HG02943 (cell line): Measurements from ENCODE around the gene RAB36.

ENCODE experiments used
- ATAC-seq: cut with Tn5 transposase; IDR thresholded peaks from one replicate; pipeline ENCODE4 v1.9.1; 2021; ENCODE audit warnings: mild to moderate bottlenecking, low read depth, moderate library complexity; ENCODE audit not compliant: unreplicated experiment

The RAB36 gene

DNA sequence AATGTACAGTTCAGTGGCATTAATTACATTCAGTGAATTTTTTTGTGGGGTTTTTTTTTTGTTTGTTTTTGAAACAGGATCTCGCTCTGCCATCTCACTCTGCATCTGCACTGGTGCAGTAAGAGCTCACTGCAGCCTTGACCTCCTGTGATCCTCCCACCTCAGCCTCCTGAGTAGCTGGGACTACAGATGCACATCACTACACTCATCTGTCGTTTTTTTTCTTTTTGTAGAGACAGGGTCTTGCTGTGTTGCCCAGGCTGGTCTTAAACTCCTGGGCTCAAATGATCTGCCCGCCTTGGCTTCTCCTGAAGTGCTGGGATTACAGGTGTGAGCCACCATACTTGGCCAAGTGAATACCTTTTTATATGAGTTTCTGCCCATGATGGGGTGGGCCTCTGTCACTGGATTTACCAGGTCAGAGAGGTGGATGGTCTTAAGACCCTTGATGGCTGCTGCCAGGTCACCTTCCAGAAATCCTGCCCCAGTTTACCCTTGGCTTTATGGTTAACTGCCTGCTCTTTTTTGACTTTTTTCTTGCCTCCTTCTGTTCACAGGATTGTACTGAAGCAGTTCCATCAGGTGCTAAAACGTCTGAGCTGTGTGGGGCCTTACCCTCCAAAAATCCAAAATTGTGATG lies 57.7 kb downstream of the RAB36 start:
- no peak for ATAC-seq

DNA sequence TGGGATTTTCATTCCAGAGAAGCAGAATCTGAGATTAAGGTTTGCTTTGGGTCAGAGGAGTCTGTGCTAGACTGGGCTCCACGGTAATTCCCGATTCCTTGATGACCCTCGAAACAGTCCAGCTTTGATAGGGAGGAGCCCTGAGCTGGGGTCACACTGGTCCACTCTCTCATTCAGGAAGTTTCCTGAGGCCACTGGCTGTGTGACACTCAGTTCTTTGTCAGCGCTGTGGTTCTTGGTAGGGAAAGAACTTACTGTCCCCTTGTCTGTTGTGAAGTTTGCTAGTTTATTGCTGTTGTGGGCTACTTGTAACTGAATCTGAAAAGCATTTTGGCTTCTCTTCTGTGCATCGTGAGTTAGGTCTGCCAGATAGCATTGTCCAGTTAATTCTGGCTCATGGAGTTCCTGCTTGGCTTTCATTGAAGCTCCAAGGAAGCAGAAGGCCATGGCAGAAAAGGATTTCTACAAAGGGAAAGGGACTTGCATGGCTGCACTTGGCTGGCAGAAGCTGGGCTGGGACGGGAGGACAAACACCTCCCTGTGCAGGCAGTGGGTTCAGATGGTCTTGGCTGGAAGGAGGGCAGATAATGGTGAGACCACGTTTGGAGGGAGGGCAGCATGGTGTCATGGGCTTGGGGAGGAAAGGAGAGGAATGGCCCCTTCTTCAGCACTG lies 58.3 kb downstream of the RAB36 start:
- ATAC-seq: no peak

DNA sequence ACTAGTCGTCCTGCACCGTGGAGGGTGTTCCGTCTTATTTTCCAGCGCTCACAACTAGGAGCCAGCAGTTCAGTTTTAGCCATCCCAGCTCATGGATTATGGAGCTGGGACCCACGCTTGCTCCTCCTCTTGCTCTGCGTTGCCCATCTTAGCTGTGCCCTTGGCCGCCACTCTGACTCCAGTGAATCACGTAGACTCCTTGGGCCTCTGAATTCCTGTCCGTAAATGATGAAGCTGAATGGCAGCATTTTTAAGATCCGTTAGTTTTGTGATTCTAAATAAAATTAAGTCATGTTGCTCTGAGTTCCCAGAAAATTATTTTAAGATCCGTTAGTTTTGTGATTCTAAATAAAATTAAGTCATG lies 58.8 kb downstream of the RAB36 start:
- no peak for ATAC-seq

DNA sequence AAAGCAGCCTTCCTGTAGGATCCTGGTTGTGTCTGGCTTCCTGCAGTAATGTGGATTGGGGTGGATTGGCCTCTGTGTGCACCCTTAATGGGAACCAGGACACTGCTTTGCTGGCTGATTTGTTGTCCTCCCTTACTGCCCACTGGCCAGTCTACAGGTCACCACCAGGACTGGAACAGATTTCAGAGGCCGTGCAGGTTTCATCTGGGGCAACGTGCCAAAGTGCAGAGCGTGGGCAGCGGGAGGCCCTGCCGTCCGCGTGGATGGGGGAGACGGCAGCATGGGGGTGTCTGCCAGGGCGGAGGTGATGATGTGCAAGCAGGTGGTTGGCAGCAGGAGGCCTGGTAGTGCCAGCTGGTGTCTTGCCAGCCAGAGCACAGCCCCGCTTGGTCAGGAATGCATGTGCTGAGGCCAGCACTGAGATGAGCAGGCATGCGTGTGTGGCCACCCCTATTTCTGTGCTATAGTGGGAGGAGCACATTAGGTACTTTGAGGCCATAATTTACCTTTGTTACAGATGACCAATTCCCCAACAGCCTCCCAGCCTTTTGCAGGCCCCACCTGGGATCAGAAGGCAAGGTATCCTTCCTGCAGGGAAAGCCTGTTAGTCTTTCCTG lies 59.4 kb downstream of the RAB36 start:
- no peak for ATAC-seq

DNA sequence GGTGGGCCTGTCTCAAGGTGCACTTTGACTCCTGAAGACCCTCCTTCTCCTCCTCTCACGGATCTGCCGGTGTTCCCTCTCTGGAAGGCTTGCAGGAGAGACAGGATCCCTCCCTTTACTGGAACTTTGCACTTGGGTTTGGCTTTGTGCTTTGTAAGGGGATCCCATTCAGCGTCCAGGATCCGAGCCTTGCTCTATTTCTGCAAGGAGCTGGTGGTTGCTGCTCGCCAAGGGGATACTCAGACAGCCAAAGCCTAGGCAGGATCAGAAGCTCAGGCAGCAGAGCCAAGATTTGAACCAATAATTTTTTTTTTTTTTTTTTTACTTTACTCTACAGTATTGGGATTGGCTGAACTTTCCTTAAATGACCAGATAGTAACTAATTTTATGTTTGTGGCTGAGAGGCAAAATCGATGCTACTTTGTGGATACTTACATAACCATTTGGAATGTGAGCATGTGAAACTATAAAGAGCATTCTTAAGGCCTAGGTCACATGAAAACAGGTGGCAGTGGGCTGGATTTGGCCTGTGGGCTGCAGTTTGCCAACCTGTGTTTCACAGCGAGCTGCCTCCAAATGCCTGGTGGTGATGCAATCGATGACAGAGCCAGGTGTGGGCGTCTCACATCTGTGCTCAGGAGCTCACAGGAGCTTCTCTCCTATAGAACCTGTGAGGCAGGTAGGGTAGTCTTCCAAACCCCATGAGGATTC lies 60.2 kb downstream of the RAB36 start:
- no peak for ATAC-seq

DNA sequence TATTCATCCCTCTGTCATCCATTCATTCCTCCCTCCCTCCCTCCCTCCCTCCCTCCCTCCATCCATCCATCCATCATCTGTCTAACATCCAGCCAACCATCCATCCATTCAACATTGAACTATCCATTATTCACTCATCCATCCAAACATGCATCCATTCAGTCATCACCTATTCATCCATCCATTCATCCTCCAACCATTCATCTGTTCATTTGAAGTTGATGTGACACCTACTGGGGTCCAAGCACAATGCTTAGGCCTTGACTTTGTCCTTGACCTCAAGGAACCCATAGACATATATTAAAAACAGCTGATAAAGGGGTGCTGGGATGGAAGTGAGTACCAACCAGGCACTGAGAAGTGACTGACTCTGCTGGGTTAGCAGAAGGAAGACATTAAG lies 61.6 kb downstream of the RAB36 start:
- ATAC-seq: no peak

DNA sequence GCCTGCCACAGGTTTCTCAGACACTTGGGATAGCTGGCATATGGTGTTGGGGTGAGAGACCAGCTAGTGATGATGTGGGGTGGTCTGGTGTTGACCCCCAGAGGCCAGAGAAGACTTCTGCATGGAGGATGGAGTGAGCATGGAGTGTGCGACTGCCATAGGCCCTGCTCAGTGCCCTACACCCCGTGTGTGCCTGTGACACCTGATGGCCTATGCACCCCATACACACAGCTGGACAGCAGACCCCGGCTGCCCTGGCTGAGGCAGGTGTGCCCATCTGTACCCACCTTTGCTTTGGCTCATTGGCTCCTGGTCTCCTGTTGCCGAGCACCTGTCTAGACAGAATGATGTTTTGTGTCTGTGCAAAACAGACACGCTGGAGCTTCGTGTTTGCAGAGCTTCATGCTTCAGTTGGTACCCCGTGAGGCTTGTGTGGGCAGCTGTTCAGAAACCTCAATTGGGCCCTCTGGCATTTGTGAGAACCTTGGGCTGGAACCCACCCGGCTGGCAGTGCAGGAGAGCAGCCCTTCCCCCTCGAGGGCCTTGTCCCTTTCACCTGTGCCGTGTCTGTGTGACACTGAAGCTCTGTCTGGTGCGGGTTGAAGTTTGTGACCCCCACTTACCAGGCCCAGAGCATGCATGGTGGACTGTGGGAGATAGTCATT lies 62.6 kb downstream of the RAB36 start:
- no peak for ATAC-seq

DNA sequence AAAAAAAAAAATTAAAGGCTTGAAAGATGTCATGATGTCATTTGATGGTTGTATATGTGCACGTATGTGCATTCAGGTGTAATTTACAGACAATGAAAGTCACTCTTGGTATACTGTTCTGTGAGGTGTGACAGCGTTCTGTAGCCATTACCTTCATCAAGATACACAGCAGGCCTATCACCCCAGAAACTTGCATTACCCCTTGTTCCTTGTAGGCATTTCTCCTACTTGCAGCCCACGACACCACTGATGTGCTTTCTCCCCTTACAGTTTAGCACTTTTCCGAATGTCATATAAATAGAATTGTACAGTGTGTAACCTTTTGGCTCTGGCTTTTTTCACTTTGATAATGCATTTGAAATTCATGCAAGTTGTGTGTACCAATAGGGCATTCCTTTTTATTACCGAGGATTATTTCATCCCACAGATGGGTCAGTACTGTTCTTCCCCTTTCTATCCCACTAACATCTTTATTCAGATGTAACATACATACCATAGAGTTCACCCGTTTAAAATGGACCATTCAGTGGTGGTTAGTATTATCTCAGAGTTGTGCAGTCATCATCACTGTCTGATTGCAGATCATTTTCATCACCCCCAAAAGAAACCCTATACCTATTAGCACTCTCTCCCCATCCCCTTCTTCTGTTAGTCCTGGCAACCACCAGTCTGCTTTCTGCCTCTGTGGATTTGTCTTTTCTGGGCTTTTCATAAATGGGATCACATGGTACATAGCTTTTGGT lies 65.3 kb downstream of the RAB36 start:
- no peak for ATAC-seq

DNA sequence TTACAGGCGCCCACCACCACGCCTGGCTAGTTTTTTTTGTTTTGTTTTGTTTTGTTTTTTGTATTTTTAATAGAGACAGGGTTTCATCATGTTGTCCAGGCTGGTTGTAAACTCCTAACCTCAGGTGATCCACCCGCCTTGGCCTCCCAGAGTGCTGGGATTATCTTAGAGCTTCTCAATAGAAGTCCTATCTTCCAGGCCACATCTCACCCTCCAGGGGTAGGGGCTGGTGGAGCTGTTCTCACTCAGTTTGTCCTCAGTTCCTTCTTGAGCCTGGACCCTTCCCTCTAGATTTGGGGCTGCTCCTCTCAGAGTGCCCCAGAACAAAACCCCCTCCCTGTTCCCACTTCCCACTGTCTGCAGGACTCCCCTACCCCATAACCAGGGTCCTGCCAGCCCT lies 66.3 kb downstream of the RAB36 start:
- no peak for ATAC-seq

DNA sequence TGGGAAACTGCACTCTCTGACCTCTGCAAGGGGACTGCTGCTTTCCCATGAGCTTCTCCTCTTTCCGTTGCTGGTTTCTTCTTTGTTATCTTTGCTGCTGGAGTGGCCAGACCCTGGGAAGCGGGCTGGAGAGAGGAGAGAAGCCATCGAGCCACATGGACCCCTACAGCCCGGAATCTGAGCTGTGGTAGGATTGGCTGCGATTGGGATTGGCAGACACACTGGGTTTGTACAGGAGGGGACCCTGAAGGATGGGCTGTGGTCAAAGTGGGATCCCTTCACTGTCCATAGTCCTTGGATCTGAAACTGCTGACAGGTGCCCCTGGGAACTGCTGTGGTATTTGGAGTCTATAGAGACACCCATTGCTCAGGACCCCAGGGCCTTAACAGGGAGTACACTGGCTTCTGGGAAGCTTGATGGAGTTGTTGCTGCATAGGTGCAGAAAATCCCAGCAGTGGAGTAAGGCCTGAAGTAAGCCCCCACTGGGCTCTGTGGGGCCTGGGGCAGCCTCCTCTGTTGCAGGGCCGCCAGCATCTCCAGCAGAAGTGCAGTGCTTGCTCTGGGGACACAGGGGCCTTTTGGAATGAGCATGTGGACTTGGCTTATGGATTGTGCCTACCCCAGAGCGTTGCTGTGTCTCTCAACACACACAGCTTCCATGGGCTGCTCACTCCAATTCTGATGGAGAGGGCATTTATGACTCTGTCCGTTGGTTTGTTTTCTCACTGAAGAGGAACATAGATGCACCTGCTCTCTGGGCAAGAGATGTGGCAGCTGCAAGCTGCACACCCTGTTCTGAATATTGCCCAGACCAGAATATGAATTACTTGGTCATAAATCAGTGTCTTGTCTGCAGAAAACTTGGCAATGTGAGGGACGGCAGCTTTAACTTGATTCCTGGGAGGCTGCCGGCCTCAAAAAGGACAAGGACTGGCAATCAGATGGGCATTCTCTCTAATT lies 67.1 kb downstream of the RAB36 start:
- ATAC-seq: no peak

DNA sequence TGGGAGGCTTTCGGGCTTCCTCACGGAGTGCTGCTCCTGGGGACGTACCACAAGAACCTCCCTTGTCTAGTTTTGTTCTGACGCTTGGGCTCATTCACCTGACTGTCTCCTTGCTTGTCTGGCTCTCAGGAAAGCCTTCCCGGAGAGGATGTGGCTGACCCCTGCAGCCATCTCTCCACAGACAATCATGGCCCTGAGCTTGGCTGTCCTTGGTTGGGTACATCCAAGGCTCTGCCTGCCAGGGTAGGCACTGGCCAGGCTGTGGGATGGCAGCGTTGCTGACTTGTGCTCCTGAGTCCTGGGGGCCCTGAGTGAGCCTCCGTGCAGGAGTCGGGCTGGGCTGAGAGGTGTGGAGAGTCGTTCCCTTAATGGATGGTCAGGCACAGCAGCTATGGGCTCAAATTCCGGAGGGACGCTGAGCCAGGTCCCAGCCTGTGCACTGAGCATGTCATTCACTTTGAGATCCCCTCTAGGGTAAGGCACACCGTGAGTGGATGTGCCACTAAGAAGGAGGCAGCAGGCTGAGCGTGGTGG lies 67.8 kb downstream of the RAB36 start:
- ATAC-seq: no peak

DNA sequence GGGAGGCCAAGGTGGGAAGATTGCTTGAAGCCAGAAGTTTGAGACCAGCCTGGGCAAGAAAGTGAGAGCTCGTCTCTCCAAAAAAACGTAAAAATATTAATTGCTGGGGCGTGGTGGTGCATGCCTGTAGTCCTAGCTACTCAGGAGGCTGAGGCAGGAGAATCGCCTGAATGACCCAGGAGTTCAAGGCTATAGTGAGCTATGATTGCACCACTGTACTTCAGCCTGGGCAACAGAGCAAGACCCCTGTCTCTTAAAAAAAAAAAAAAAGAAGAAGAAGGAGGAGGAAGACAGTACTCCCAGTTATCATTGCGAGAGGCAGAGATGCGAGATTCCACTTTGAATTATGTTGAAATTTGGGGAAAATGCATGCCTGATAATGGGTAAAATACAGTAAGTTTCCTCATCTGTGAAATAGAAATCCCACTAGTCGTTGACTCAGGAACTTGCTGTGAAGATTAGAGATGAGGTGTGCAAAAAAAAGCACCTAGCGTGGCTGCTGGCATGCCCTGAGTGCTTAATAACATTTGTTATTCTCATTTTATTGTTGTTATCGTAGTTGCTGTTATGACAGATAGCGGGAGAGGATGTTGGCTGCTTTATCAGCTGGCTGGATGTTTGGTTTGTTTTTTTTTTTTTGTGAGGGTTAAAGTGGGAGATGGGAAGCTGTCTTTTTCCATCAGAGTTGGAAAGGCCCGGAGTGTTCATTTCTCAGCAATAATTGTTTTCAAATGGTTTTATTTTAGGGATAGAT lies 68.5 kb downstream of the RAB36 start:
- no peak for ATAC-seq
